ENCODE data around the gene UQCRFS1.
A peak's percentile ranks its signal among the peaks of the same experiment; 100 is the strongest.
"Not testable (repeated sequence)": the region's sequence is repeated elsewhere in the genome, so short reads cannot be mapped to it uniquely, and the experiment has no call there.

Gene UQCRFS1

DNA sequence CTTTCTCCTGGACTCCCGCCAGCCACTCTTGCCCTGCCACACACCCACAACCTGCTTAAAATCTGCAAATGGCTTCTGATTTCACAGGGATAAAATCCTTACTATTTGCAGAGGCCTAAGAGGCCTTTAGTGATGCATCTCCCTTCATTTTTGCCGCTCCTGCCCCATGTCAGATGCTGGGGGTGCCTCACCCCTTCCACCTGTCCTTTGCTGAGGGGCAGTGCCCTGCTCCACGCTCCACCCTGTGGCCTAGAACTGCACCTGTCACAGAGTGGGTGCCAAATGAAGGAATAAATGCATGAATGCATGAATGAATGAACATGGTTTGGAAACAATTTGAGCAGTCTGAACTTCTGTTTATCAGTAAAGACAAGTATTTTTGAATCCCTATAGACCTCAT lies 34.1 kb upstream of the UQCRFS1 start:
- Histone ChIP-seq H3K4me3 (ENCODE audit: low read length) (no peak overlapping the region), H3K4me1 (ENCODE audit: control insufficient read depth, insufficient read depth, low read length) (peaks cover 3% of the 10 kb centered on the region), H3K36me3 (ENCODE audit: control insufficient read depth, insufficient read depth, low read length) (no peaks in the 10 kb centered on the region), H3K9ac (ENCODE audit: low read length) (no peak overlapping the region), H3K27me3 (ENCODE audit: control insufficient read depth, insufficient read depth, low read length) (peaks cover 3% of the 10 kb centered on the region), H3K9me3 (ENCODE audit: control insufficient read depth, low read length) (no peaks in the 10 kb centered on the region)

DNA sequence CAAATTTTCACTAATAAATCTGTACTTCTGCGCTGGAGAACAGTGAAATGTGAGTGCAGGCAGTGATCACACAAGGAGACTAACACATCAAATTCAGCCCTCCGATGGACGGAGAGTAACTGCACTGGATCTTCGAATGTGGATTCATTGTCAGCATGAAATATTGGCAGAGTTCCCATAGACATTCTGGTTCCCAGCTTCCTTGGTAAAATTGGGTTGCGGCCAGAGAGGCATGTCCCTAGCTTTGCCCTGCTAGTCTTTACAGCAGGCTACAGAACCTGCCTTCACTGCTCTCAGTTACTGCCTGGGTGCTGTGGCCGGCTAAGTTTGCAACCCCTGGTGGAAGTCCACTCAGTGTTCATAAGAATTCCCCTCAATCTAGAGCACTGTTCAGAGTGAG lies 32.3 kb upstream of the UQCRFS1 start:
- Histone ChIP-seq H3K36me3 (ENCODE audit: control insufficient read depth, insufficient read depth, low read length) (no peaks in the 10 kb centered on the region), H3K4me3 (ENCODE audit: low read length) (no peak overlapping the region), H3K27me3 (ENCODE audit: control insufficient read depth, insufficient read depth, low read length) (peaks cover 3% of the 10 kb centered on the region), H3K9me3 (ENCODE audit: control insufficient read depth, low read length) (no peaks in the 10 kb centered on the region), H3K9ac (ENCODE audit: low read length) (no peak overlapping the region), H3K4me1 (ENCODE audit: control insufficient read depth, insufficient read depth, low read length) (peaks cover 3% of the 10 kb centered on the region)

- H3K27me3 ChIP-seq (ENCODE audit: control insufficient read depth, insufficient read depth, low read length) = peaks cover 3% of the 10 kb centered on the region
- no peak overlapping the region for H3K9ac ChIP-seq (ENCODE audit: low read length)
- no peaks in the 10 kb centered on the region for H3K36me3 ChIP-seq (ENCODE audit: control insufficient read depth, insufficient read depth, low read length)
- no peaks in the 10 kb centered on the region for H3K9me3 ChIP-seq (ENCODE audit: control insufficient read depth, low read length)
- H3K4me3 ChIP-seq (ENCODE audit: low read length) = no peak overlapping the region
- no peaks in the 10 kb centered on the region for H3K4me1 ChIP-seq (ENCODE audit: control insufficient read depth, insufficient read depth, low read length)
Measured at GRCh38 chr19:29241324-29241723, 28.4 kb upstream of the UQCRFS1 start.

DNA sequence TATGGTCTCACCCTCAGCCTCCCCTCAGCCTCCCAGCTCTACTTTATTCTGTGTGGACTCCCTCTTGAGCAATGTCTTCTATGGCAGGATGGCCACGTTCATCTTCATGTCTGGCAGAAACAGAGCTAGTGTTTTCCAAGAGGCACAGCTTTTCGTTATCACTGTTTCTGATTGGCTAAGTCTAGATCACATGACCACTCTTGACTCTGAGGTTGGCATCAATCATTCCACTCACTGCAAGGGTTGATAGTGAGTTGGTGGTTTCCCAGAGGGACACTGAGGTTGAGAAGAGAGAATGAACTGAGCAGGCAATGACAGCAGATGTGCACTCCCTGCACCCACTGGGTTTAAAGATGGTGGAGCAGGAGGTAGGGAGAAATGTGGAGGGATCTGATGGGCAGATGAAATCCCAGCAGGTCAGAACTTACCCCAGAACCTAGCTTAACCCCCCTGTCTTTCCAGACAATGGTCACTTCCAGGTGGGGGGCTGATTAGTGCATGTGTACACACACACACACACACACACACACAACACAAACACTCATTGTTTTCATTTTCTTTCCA lies 26.3 kb upstream of the UQCRFS1 start:
- Histone ChIP-seq H3K9ac (ENCODE audit: low read length) (no peak overlapping the region), H3K27me3 (ENCODE audit: control insufficient read depth, insufficient read depth, low read length) (no peaks in the 10 kb centered on the region), H3K4me1 (ENCODE audit: control insufficient read depth, insufficient read depth, low read length) (no peaks in the 10 kb centered on the region), H3K9me3 (ENCODE audit: control insufficient read depth, low read length) (no peaks in the 10 kb centered on the region), H3K36me3 (ENCODE audit: control insufficient read depth, insufficient read depth, low read length) (no peaks in the 10 kb centered on the region), H3K4me3 (ENCODE audit: low read length) (no peak overlapping the region)

GRCh38 chr19:29233591-29233990 lies 20.6 kb upstream of the UQCRFS1 start:
- Histone ChIP-seq H3K4me3 (ENCODE audit: low read length) (no peak overlapping the region), H3K36me3 (ENCODE audit: control insufficient read depth, insufficient read depth, low read length) (no peaks in the 10 kb centered on the region), H3K9ac (ENCODE audit: low read length) (no peak overlapping the region), H3K9me3 (ENCODE audit: control insufficient read depth, low read length) (no peaks in the 10 kb centered on the region), H3K4me1 (ENCODE audit: control insufficient read depth, insufficient read depth, low read length) (no peaks in the 10 kb centered on the region), H3K27me3 (ENCODE audit: control insufficient read depth, insufficient read depth, low read length) (no peaks in the 10 kb centered on the region)

DNA sequence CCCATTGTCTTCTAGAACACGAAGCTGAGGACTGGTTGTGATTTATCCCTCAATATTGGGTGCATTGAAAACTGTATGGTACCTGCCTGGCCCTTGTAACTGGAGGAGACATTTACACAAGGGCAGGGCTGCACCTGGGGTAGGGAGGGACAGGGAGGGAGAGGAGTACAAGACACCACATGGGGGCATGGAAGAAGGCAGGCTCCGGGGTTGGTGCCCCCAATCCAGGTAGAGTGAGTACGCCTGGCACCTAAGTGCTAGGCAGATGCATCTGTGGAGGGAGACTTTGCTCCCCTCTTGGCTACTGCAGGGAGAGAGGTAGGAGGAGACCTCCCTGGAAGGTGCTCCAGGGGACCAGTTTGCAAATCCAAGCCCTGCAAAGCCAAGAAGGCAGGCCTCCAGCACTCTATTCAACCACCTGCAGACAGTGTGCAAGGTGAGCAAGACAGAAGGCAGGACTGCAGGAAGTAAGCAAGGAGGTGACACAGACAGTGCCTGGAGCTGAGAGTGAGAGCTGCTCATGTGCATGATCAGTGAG lies 19.4 kb upstream of the UQCRFS1 start:
- Histone ChIP-seq H3K4me3 (ENCODE audit: low read length) (no peak overlapping the region), H3K9ac (ENCODE audit: low read length) (no peak overlapping the region), H3K27me3 (ENCODE audit: control insufficient read depth, insufficient read depth, low read length) (no peaks in the 10 kb centered on the region), H3K4me1 (ENCODE audit: control insufficient read depth, insufficient read depth, low read length) (no peaks in the 10 kb centered on the region), H3K9me3 (ENCODE audit: control insufficient read depth, low read length) (no peaks in the 10 kb centered on the region), H3K36me3 (ENCODE audit: control insufficient read depth, insufficient read depth, low read length) (no peaks in the 10 kb centered on the region)

- not testable (repeated sequence) for H3K36me3 ChIP-seq (ENCODE audit: control insufficient read depth, insufficient read depth, low read length); H3K4me3 ChIP-seq (ENCODE audit: low read length); H3K27me3 ChIP-seq (ENCODE audit: control insufficient read depth, insufficient read depth, low read length); H3K9ac ChIP-seq (ENCODE audit: low read length); H3K4me1 ChIP-seq (ENCODE audit: control insufficient read depth, insufficient read depth, low read length); H3K9me3 ChIP-seq (ENCODE audit: control insufficient read depth, low read length)
Measured at GRCh38 chr19:29231306-29231705, 18.4 kb upstream of the UQCRFS1 start.

DNA sequence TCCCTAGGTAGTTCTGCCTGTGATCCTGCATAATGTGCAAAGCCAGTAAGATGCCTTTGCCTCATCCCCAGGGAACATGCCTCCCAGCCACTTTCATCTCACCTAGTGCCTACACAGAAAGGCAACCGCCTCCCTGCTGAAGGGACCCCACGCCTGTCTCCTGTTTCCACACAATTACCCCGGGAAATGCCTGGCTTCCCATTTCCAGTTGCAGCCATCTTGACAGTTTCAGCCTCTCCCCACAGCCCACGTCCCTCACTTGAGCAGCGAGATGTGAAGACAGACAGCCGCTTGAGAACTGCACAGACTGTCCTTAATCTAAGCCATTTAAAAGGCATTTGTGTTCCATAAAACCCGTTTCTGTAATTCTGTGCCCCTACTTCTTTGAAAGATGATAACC lies 4.7 kb upstream of the UQCRFS1 start:
- H3K27me3 ChIP-seq (ENCODE audit: control insufficient read depth, insufficient read depth, low read length) = peaks cover 7% of the 10 kb centered on the region
- no peak overlapping the region for H3K4me3 ChIP-seq (ENCODE audit: low read length)
- H3K9me3 ChIP-seq (ENCODE audit: control insufficient read depth, low read length) = no peaks in the 10 kb centered on the region
- no peaks in the 10 kb centered on the region for H3K4me1 ChIP-seq (ENCODE audit: control insufficient read depth, insufficient read depth, low read length)
- H3K9ac ChIP-seq (ENCODE audit: low read length) = no peak overlapping the region
- H3K36me3 ChIP-seq (ENCODE audit: control insufficient read depth, insufficient read depth, low read length) = no peaks in the 10 kb centered on the region

DNA sequence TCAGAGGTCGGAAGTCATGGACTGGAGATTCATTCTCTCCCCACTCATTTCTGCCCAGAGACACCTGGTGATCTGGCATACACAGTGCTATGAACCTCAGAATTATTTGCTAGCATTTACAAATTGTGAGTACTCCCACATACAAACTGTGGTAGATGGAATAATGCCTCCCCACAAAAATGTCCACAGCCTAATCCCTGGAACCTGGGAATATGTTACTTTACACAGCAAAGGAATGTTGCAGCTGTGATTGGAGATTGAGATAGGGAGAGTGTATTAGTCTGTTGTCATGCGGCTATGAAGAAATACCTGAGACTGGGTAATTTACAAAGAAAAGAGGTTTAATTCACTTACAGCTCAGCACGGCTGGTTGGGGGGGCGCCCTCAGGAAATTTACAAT lies 3.1 kb upstream of the UQCRFS1 start:
- no peak overlapping the region for H3K9ac ChIP-seq (ENCODE audit: low read length)
- no peaks in the 10 kb centered on the region for H3K36me3 ChIP-seq (ENCODE audit: control insufficient read depth, insufficient read depth, low read length)
- no peaks in the 10 kb centered on the region for H3K9me3 ChIP-seq (ENCODE audit: control insufficient read depth, low read length)
- H3K4me3 ChIP-seq (ENCODE audit: low read length) = no peak overlapping the region
- H3K4me1 ChIP-seq (ENCODE audit: control insufficient read depth, insufficient read depth, low read length) = no peaks in the 10 kb centered on the region
- H3K27me3 ChIP-seq (ENCODE audit: control insufficient read depth, insufficient read depth, low read length) = no peaks in the 10 kb centered on the region

- Histone ChIP-seq H3K9ac (ENCODE audit: low read length) (no peak overlapping the region), H3K9me3 (ENCODE audit: control insufficient read depth, low read length) (no peaks in the 10 kb centered on the region), H3K27me3 (ENCODE audit: control insufficient read depth, insufficient read depth, low read length) (no peaks in the 10 kb centered on the region), H3K36me3 (ENCODE audit: control insufficient read depth, insufficient read depth, low read length) (no peaks in the 10 kb centered on the region), H3K4me3 (ENCODE audit: low read length) (no peak overlapping the region), H3K4me1 (ENCODE audit: control insufficient read depth, insufficient read depth, low read length) (no peaks in the 10 kb centered on the region)
Measured at GRCh38 chr19:29215322-29215845, 2.4 kb upstream of the UQCRFS1 start.

DNA sequence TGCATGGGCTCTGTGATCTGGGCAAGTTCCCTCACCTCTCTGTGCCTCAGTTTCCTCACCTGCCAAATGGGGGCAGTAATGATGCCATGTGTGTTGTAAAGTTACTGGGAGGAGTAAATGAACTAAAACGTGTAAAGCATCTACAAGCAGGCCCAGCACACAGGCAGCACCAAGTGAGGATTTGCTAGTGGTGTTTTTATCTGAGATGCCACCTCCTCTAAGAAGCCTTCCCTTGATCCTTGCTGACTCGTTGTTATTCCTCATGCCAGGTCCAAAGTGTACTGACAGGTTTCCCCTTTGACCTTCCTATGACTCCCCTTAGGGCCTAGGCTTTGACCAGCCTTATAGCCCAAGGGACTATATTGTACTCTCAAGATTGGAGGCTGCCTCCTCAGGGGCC lies 1.5 kb upstream of the UQCRFS1 start:
- no peak overlapping the region for H3K4me3 ChIP-seq (ENCODE audit: low read length)
- H3K27me3 ChIP-seq (ENCODE audit: control insufficient read depth, insufficient read depth, low read length) = no peaks in the 10 kb centered on the region
- no peaks in the 10 kb centered on the region for H3K9me3 ChIP-seq (ENCODE audit: control insufficient read depth, low read length)
- no peaks in the 10 kb centered on the region for H3K36me3 ChIP-seq (ENCODE audit: control insufficient read depth, insufficient read depth, low read length)
- H3K4me1 ChIP-seq (ENCODE audit: control insufficient read depth, insufficient read depth, low read length) = no peaks in the 10 kb centered on the region
- H3K9ac ChIP-seq (ENCODE audit: low read length) = no peak overlapping the region

DNA sequence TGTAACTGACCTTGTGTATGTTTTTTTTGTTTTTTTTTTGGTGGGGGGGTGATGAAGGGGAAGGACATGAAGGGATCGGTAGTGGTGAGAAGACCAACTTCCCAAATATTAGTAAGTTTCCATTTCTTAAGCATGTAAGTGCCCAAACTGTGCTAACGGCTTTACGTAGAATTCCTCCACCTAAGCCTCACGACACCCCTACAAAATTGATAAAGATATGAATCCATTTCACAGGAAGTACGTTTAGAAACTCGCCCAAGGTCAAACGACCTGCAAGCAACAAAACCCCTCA lies 649 bp downstream of the UQCRFS1 start:
- no peaks in the 10 kb centered on the region for H3K4me1 ChIP-seq (ENCODE audit: control insufficient read depth, insufficient read depth, low read length)
- peak overlapping the region; percentile 73 for H3K4me3 ChIP-seq (ENCODE audit: low read length)

More for the DNA sequence above, 649 bp downstream of the UQCRFS1 start:
- no peaks in the 10 kb centered on the region for H3K27me3 ChIP-seq (ENCODE audit: control insufficient read depth, insufficient read depth, low read length)
- H3K9me3 ChIP-seq (ENCODE audit: control insufficient read depth, low read length) = no peaks in the 10 kb centered on the region
- H3K36me3 ChIP-seq (ENCODE audit: control insufficient read depth, insufficient read depth, low read length) = no peaks in the 10 kb centered on the region
- H3K9ac ChIP-seq (ENCODE audit: low read length) = peak overlapping the region; percentile 99

All from mucosa of stomach (tissue), 1 donor.